Ramos (cell line): ENCODE results near the gene ST6GALNAC1.
"Not testable (repeated sequence)": the region's sequence is repeated elsewhere in the genome, so short reads cannot be mapped to it uniquely, and the experiment has no call there.

ENCODE experiments used
- in situ Hi-C: fragments of 300-500 bp; cut with MboI; formaldehyde crosslinking; loops from one replicate; pipeline ENCODE4 v1.14.3; 2022; ENCODE audit warnings: low sequenced_read_pairs; ENCODE audit not compliant: unreplicated experiment

The ST6GALNAC1 gene

GRCh38 chr17:76617838-76618237, 25.7 kb downstream of the ST6GALNAC1 start:
- in situ Hi-C loops = loop anchor here (5.0 kb wide), 2 partner anchors 36 to 96 kb away; no protein-coding TSS in a partner anchor

- in situ Hi-C loops = loop anchor here (5.0 kb wide), 2 partner anchors 33 to 93 kb away; no protein-coding TSS in a partner anchor
These were observed 28.5 kb downstream of the ST6GALNAC1 start for GRCh38 chr17:76614912-76615617.

GRCh38 chr17:76614064-76614759, 29.3 kb downstream of the ST6GALNAC1 start:
- in situ Hi-C loops = not testable (repeated sequence)

GRCh38 chr17:76612977-76613851, 30.3 kb downstream of the ST6GALNAC1 start:
- in situ Hi-C loops = no loop called here

- in situ Hi-C loops = no loop called here
These were observed 31.1 kb downstream of the ST6GALNAC1 start for GRCh38 chr17:76612465-76612864.

- in situ Hi-C loops = no loop called here
These were observed 31.8 kb downstream of the ST6GALNAC1 start for GRCh38 chr17:76611758-76612157.

- in situ Hi-C loops = not testable (repeated sequence)
These were observed 32.3 kb downstream of the ST6GALNAC1 start for GRCh38 chr17:76611080-76611749.

GRCh38 chr17:76606685-76607084, 36.9 kb downstream of the ST6GALNAC1 start:
- in situ Hi-C loops = not testable (repeated sequence)

- in situ Hi-C loops = no loop called here
These were observed 42.5 kb downstream of the ST6GALNAC1 start for GRCh38 chr17:76601065-76601464.

GRCh38 chr17:76599694-76600460, 43.7 kb downstream of the ST6GALNAC1 start:
- in situ Hi-C loops = no loop called here

GRCh38 chr17:76598004-76598439, 45.5 kb downstream of the ST6GALNAC1 start:
- in situ Hi-C loops = no loop called here

GRCh38 chr17:76597156-76598003, 46.2 kb downstream of the ST6GALNAC1 start:
- in situ Hi-C loops = no loop called here

GRCh38 chr17:76594690-76595089, 48.9 kb downstream of the ST6GALNAC1 start:
- in situ Hi-C loops = no loop called here

- in situ Hi-C loops = no loop called here
These were observed 49.6 kb downstream of the ST6GALNAC1 start for GRCh38 chr17:76593959-76594358.

GRCh38 chr17:76593384-76593826, 50.2 kb downstream of the ST6GALNAC1 start:
- in situ Hi-C loops = no loop called here

GRCh38 chr17:76588182-76588581, 55.4 kb downstream of the ST6GALNAC1 start:
- in situ Hi-C loops = no loop called here

- in situ Hi-C loops = no loop called here
These were observed 56.6 kb downstream of the ST6GALNAC1 start for GRCh38 chr17:76586741-76587487.
